Activated naive CD4-positive, alpha-beta T cell treated with anti-CD3 and anti-CD28 coated beads, Interleukin-2, amount 10 ng/mL, durations not matched to agents 7 days and 5 days (primary cell): Measurements from ENCODE around the gene PTPRF.

Source experiments
- CTCF ChIA-PET: fragments of 350-600 bp; sonication (Branson Sonifier 250); formaldehyde crosslinking; loops from one replicate; lab custom pipeline; 2021; ENCODE audit warnings: antibody characterized with exemption; lab: Charles Lee
- DNase-seq: peaks from one replicate; pipeline ENCODE4 v3.0.0-alpha.2; 2020
- H3K27ac Mint-ChIP-seq: one replicate; pipeline ENCODE4 v1.8.0; 2021; ENCODE audit warnings: mild to moderate bottlenecking, moderate library complexity, mixed read lengths
- H3K27me3 Mint-ChIP-seq: one replicate; pipeline ENCODE4 v1.8.0; 2021; ENCODE audit warnings: mild to moderate bottlenecking, mixed read lengths
- H3K36me3 Mint-ChIP-seq: one replicate; pipeline ENCODE4 v1.8.0; 2021; ENCODE audit warnings: mixed read lengths
- H3K4me1 Mint-ChIP-seq: one replicate; pipeline ENCODE4 v1.8.0; 2021; ENCODE audit warnings: mixed read lengths
- H3K4me3 Mint-ChIP-seq: one replicate; pipeline ENCODE4 v1.8.0; 2021; ENCODE audit warnings: mild to moderate bottlenecking, moderate library complexity, mixed read lengths
- H3K9me3 Mint-ChIP-seq: one replicate; pipeline ENCODE4 v1.8.0; 2021; ENCODE audit warnings: mixed read lengths

PTPRF gene

GRCh38 chr1:43522431-43522775 is 8.3 kb upstream of the PTPRF start:
- H3K4me3 Mint-ChIP-seq, result no peak overlapping the region
- CTCF ChIA-PET, result interaction anchor here (1.0 kb wide), 1 partner anchor 295 kb away, joined by 3 read pairs; no protein-coding TSS in a partner anchor
- no peaks in the 10 kb centered on the region for H3K9me3 Mint-ChIP-seq
- peaks cover 56% of the 10 kb centered on the region for H3K27me3 Mint-ChIP-seq
- DNase-seq, result no peak
- no peaks in the 10 kb centered on the region for H3K36me3 Mint-ChIP-seq
- H3K27ac Mint-ChIP-seq, result no peak overlapping the region
- H3K4me1 Mint-ChIP-seq, result no peaks in the 10 kb centered on the region

GRCh38 chr1:43522776-43523480 is 7.8 kb upstream of the PTPRF start:
- Mint-ChIP-seq H3K36me3 (no peaks in the 10 kb centered on the region), H3K4me3 (no peak overlapping the region), H3K27ac (no peak overlapping the region), H3K4me1 (no peaks in the 10 kb centered on the region), H3K9me3 (no peaks in the 10 kb centered on the region), H3K27me3 (peaks cover 60% of the 10 kb centered on the region)
- DNase-seq, result no peak
- CTCF ChIA-PET, result no interaction called here

- Mint-ChIP-seq H3K27ac (no peak overlapping the region), H3K27me3 (peaks cover 69% of the 10 kb centered on the region), H3K4me3 (no peak overlapping the region), H3K36me3 (no peaks in the 10 kb centered on the region), H3K4me1 (peaks cover 4% of the 10 kb centered on the region), H3K9me3 (no peaks in the 10 kb centered on the region)
- CTCF ChIA-PET, result interaction anchor here (0.9 to 1.1 kb wide), 3 partner anchors 36 to 409 kb away, joined by 3 to 4 read pairs (median 3); partner anchors contain the start of gene ARTN
- no peak for DNase-seq
Measured at GRCh38 chr1:43524804-43525203, 5.9 kb upstream of the PTPRF start.

GRCh38 chr1:43526002-43526401 is 4.7 kb upstream of the PTPRF start:
- H3K36me3 Mint-ChIP-seq, result peaks cover 2% of the 10 kb centered on the region
- no peak overlapping the region for H3K4me3 Mint-ChIP-seq
- H3K27ac Mint-ChIP-seq, result no peak overlapping the region
- peaks cover 75% of the 10 kb centered on the region for H3K27me3 Mint-ChIP-seq
- H3K9me3 Mint-ChIP-seq, result no peaks in the 10 kb centered on the region
- DNase-seq, result no peak
- CTCF ChIA-PET, result interaction anchor here (0.7 kb wide), 1 partner anchor 237 kb away, joined by 3 read pairs; no protein-coding TSS in a partner anchor
- peaks cover 10% of the 10 kb centered on the region for H3K4me1 Mint-ChIP-seq

- H3K27me3 Mint-ChIP-seq, result peaks cover 78% of the 10 kb centered on the region
- no peaks in the 10 kb centered on the region for H3K9me3 Mint-ChIP-seq
- H3K36me3 Mint-ChIP-seq, result peaks cover 4% of the 10 kb centered on the region
- no peak for DNase-seq
- H3K4me3 Mint-ChIP-seq, result no peak overlapping the region
- H3K4me1 Mint-ChIP-seq, result peaks cover 14% of the 10 kb centered on the region
- CTCF ChIA-PET, result interaction anchor here (0.6 to 2.4 kb wide), 3 partner anchors 408 to 521 kb away, joined by 3 to 7 read pairs (median 4); no protein-coding TSS in a partner anchor
- no peak overlapping the region for H3K27ac Mint-ChIP-seq
Measured at GRCh38 chr1:43527111-43527878, 3.4 kb upstream of the PTPRF start.

- no peak overlapping the region for H3K27ac Mint-ChIP-seq
- H3K4me3 Mint-ChIP-seq, result no peak overlapping the region
- H3K27me3 Mint-ChIP-seq, result peaks cover 83% of the 10 kb centered on the region
- CTCF ChIA-PET, result interaction anchor here (0.6 to 2.2 kb wide), 7 partner anchors 9 to 519 kb away, joined by 3 to 24 read pairs (median 7); no protein-coding TSS in a partner anchor
- DNase-seq, result peak; percentile 84
- H3K4me1 Mint-ChIP-seq, result peaks cover 16% of the 10 kb centered on the region
- no peaks in the 10 kb centered on the region for H3K9me3 Mint-ChIP-seq
- H3K36me3 Mint-ChIP-seq, result peaks cover 4% of the 10 kb centered on the region
Measured at GRCh38 chr1:43529206-43529731, 1.4 kb upstream of the PTPRF start.

GRCh38 chr1:43531107-43531905 is 623 bp downstream of the PTPRF start:
- DNase-seq, result peak; percentile 41
- no peaks in the 10 kb centered on the region for H3K9me3 Mint-ChIP-seq
- H3K36me3 Mint-ChIP-seq, result peaks cover 4% of the 10 kb centered on the region
- no peak overlapping the region for H3K27ac Mint-ChIP-seq
- CTCF ChIA-PET, result interaction anchor here (2.2 kb wide), 1 partner anchor 403 kb away, joined by 24 read pairs; no protein-coding TSS in a partner anchor
- H3K4me3 Mint-ChIP-seq, result peak overlapping the region; percentile 71
- H3K27me3 Mint-ChIP-seq, result peaks cover 70% of the 10 kb centered on the region
- peaks cover 16% of the 10 kb centered on the region for H3K4me1 Mint-ChIP-seq

- Mint-ChIP-seq H3K9me3 (no peaks in the 10 kb centered on the region), H3K36me3 (peaks cover 4% of the 10 kb centered on the region), H3K4me3 (peak overlapping the region; percentile 71), H3K27me3 (peaks cover 63% of the 10 kb centered on the region), H3K27ac (no peak overlapping the region), H3K4me1 (peaks cover 16% of the 10 kb centered on the region)
- CTCF ChIA-PET, result interaction anchor here (1.5 kb wide), 1 partner anchor 22 kb away, joined by 6 read pairs; no protein-coding TSS in a partner anchor
- no peak for DNase-seq
Measured at GRCh38 chr1:43531906-43532584, 1.4 kb downstream of the PTPRF start.

GRCh38 chr1:43532716-43533115 is 2.0 kb downstream of the PTPRF start:
- peaks cover 4% of the 10 kb centered on the region for H3K36me3 Mint-ChIP-seq
- H3K27me3 Mint-ChIP-seq, result peaks cover 57% of the 10 kb centered on the region
- H3K27ac Mint-ChIP-seq, result no peak overlapping the region
- H3K4me1 Mint-ChIP-seq, result peaks cover 16% of the 10 kb centered on the region
- H3K4me3 Mint-ChIP-seq, result peak overlapping the region; percentile 58
- H3K9me3 Mint-ChIP-seq, result no peaks in the 10 kb centered on the region
- CTCF ChIA-PET, result interaction anchor here (1.1 to 1.6 kb wide), 3 partner anchors 22 to 230 kb away, joined by 3 to 6 read pairs (median 3); no protein-coding TSS in a partner anchor
- no peak for DNase-seq

- no peak for DNase-seq
- Mint-ChIP-seq H3K27me3 (peaks cover 58% of the 10 kb centered on the region), H3K4me3 (no peak overlapping the region), H3K9me3 (no peaks in the 10 kb centered on the region), H3K4me1 (peaks cover 16% of the 10 kb centered on the region), H3K27ac (no peak overlapping the region), H3K36me3 (peaks cover 4% of the 10 kb centered on the region)
- CTCF ChIA-PET, result interaction anchor here (0.8 to 1.6 kb wide), 5 partner anchors 21 to 514 kb away, joined by 3 to 6 read pairs (median 3); no protein-coding TSS in a partner anchor
Measured at GRCh38 chr1:43533584-43533983, 2.9 kb downstream of the PTPRF start.

GRCh38 chr1:43534256-43534655 is 3.6 kb downstream of the PTPRF start:
- Mint-ChIP-seq H3K36me3 (peaks cover 4% of the 10 kb centered on the region), H3K27me3 (peaks cover 58% of the 10 kb centered on the region), H3K9me3 (no peaks in the 10 kb centered on the region), H3K4me1 (peaks cover 14% of the 10 kb centered on the region), H3K4me3 (no peak overlapping the region), H3K27ac (no peak overlapping the region)
- CTCF ChIA-PET, result interaction anchor here (0.8 to 1.6 kb wide), 3 partner anchors 38 to 514 kb away, joined by 3 read pairs; no protein-coding TSS in a partner anchor
- no peak for DNase-seq

GRCh38 chr1:43536196-43536863 is 5.6 kb downstream of the PTPRF start:
- H3K27ac Mint-ChIP-seq, result no peak overlapping the region
- DNase-seq, result no peak
- CTCF ChIA-PET, result interaction anchor here (1.1 kb wide), 1 partner anchor 18 kb away, joined by 3 read pairs; no protein-coding TSS in a partner anchor
- H3K4me3 Mint-ChIP-seq, result no peak overlapping the region
- H3K36me3 Mint-ChIP-seq, result peaks cover 2% of the 10 kb centered on the region
- H3K27me3 Mint-ChIP-seq, result peaks cover 46% of the 10 kb centered on the region
- no peaks in the 10 kb centered on the region for H3K9me3 Mint-ChIP-seq
- H3K4me1 Mint-ChIP-seq, result peaks cover 6% of the 10 kb centered on the region
